Activated CD8-positive, alpha-beta T cell treated with anti-CD3 and anti-CD28 coated beads for 36 hours (primary cell): ENCODE data around the gene PON1. TPM values are rescaled to one million over a fixed set of nuclear protein-coding genes. Genes with fewer than 3 reads are reported as not detected.

ENCODE experiments used
- ATAC-seq: fragments of 200-7000 bp; cut with Tn5 transposase; one replicate; pipeline ENCODE4 v1.10.0; 2021; ENCODE audit warnings: mild to moderate bottlenecking, moderate library complexity
- CTCF ChIA-PET: fragments of 350-600 bp; sonication (Branson Sonifier 250); formaldehyde crosslinking; loops from one replicate; lab custom pipeline; 2021; ENCODE audit warnings: antibody characterized with exemption; lab: Charles Lee
- POLR2A ChIA-PET: fragments of 350-600 bp; sonication (Branson Sonifier 250); formaldehyde crosslinking; loops from one replicate; lab custom pipeline; 2021; ENCODE audit warnings: antibody characterized with exemption; lab: Charles Lee
- DNase-seq: peaks from one replicate; pipeline ENCODE4 v3.0.0-alpha.2; 2020
- H3K27ac Mint-ChIP-seq: one replicate; pipeline ENCODE4 v1.8.0; 2021; ENCODE audit warnings: mild to moderate bottlenecking, mixed read lengths
- H3K27me3 Mint-ChIP-seq: one replicate; pipeline ENCODE4 v1.8.0; 2021; ENCODE audit warnings: mixed read lengths
- H3K36me3 Mint-ChIP-seq: one replicate; pipeline ENCODE4 v1.8.0; 2021; ENCODE audit warnings: low read depth, mixed read lengths
- H3K4me1 Mint-ChIP-seq: one replicate; pipeline ENCODE4 v1.8.0; 2021; ENCODE audit warnings: low read depth, mixed read lengths
- H3K4me3 Mint-ChIP-seq: one replicate; pipeline ENCODE4 v1.8.0; 2021; ENCODE audit warnings: mild to moderate bottlenecking, moderate library complexity, mixed read lengths
- H3K9me3 Mint-ChIP-seq: one replicate; pipeline ENCODE4 v1.8.0; 2021; ENCODE audit warnings: mixed read lengths
- intact Hi-C: fragments of 100-400 bp; cut with micrococcal nuclease; formaldehyde crosslinking; loops from one replicate; pipeline ENCODE4 v1.10.0; 2022
- total RNA-seq, 2 experiments: library from RNA; stranded (reverse); gene quantifications; one replicate each; pipeline ENCODE4 v1.2.3, GENCODE V29; 2021
- TF ChIP-seq, protein P1 (sequence below): fragments of 200-600 bp; IDR thresholded peaks from one replicate; pipeline ENCODE4 v1.8.0; 2022; ENCODE audit warnings: antibody characterized with exemption, mild to moderate bottlenecking

Gene PON1
- total RNA-seq, 2 experiments from 2014 or later: not detected

DNA sequence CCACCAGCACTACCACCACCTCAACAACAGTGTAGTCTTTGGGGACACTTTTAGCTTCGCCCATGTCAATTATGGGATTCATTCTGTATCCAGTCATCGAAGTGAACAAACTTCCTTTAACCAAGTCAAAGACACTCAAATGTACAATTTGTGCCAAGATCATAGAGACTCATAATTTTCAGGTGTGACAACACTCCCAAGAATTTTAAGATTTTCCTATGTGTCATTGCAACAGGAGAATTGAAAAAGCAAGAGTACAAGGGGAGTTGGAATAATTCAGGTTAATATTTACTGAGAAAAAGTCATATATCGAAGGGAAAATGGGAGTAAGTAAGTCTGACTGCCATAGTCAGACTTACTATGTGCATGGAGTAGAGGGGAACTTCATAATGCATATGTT lies 26.2 kb downstream of the PON1 start:
- Mint-ChIP-seq H3K27me3 (peaks cover 17% of the 10 kb centered on the region), H3K36me3 (no peaks in the 10 kb centered on the region), H3K27ac (no peak overlapping the region), H3K4me1 (no peaks in the 10 kb centered on the region), H3K9me3 (no peaks in the 10 kb centered on the region), H3K4me3 (no peak overlapping the region)
- ChIA-PET POLR2A (no interaction called here), CTCF (no interaction called here)
- TF ChIP-seq, protein P1, sequence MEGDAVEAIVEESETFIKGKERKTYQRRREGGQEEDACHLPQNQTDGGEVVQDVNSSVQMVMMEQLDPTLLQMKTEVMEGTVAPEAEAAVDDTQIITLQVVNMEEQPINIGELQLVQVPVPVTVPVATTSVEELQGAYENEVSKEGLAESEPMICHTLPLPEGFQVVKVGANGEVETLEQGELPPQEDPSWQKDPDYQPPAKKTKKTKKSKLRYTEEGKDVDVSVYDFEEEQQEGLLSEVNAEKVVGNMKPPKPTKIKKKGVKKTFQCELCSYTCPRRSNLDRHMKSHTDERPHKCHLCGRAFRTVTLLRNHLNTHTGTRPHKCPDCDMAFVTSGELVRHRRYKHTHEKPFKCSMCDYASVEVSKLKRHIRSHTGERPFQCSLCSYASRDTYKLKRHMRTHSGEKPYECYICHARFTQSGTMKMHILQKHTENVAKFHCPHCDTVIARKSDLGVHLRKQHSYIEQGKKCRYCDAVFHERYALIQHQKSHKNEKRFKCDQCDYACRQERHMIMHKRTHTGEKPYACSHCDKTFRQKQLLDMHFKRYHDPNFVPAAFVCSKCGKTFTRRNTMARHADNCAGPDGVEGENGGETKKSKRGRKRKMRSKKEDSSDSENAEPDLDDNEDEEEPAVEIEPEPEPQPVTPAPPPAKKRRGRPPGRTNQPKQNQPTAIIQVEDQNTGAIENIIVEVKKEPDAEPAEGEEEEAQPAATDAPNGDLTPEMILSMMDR: no peak
- no peak for DNase-seq
- no peak for ATAC-seq
- intact Hi-C loops: no loop called here

- no peak for ATAC-seq
- Mint-ChIP-seq H3K4me3 (no peak overlapping the region), H3K36me3 (no peaks in the 10 kb centered on the region), H3K9me3 (no peaks in the 10 kb centered on the region), H3K4me1 (no peaks in the 10 kb centered on the region), H3K27ac (no peak overlapping the region), H3K27me3 (peaks cover 16% of the 10 kb centered on the region)
- TF ChIP-seq, protein P1: no peak
- ChIA-PET POLR2A (no interaction called here), CTCF (no interaction called here)
- intact Hi-C loops: no loop called here
- DNase-seq: no peak
These were observed 27.3 kb downstream of the PON1 start for GRCh38 chr7:95297041-95297440.

DNA sequence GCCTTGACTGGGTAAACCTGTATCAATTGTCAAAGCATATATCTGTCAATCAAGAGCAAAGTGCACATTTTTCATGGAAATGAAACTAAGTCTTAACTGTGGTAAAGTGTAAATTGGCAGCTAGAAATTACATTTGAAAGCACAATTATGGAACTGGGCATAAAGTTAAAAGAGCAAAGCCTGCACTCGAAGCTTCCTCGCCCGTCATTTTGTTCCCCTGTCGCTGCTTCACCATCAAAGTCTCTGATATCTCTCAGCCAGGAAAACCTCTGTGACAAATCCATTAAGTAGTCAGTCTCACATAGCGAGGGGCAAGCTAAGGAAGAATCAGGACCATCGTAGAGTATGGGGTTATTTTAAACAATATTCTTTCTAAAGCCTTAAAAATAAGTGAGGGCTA lies 27.9 kb downstream of the PON1 start:
- H3K4me3 Mint-ChIP-seq: no peak overlapping the region
- peaks cover 16% of the 10 kb centered on the region for H3K27me3 Mint-ChIP-seq
- POLR2A ChIA-PET: no interaction called here
- H3K36me3 Mint-ChIP-seq: no peaks in the 10 kb centered on the region
- H3K27ac Mint-ChIP-seq: no peak overlapping the region
- DNase-seq (no peak), ATAC-seq (no peak)
- no peaks in the 10 kb centered on the region for H3K4me1 Mint-ChIP-seq
- CTCF ChIA-PET: no interaction called here
- intact Hi-C loops: no loop called here
- H3K9me3 Mint-ChIP-seq: no peaks in the 10 kb centered on the region
- TF ChIP-seq, protein P1: no peak

- POLR2A ChIA-PET: no interaction called here
- Mint-ChIP-seq H3K27me3 (peaks cover 13% of the 10 kb centered on the region), H3K4me3 (no peak overlapping the region), H3K4me1 (no peaks in the 10 kb centered on the region), H3K27ac (no peak overlapping the region), H3K9me3 (no peaks in the 10 kb centered on the region), H3K36me3 (no peaks in the 10 kb centered on the region)
- DNase-seq: no peak
- CTCF ChIA-PET: no interaction called here
- no peak for ATAC-seq
- TF ChIP-seq, protein P1: no peak
- intact Hi-C loops: no loop called here
These were observed 28.9 kb downstream of the PON1 start for GRCh38 chr7:95295397-95295796.

DNA sequence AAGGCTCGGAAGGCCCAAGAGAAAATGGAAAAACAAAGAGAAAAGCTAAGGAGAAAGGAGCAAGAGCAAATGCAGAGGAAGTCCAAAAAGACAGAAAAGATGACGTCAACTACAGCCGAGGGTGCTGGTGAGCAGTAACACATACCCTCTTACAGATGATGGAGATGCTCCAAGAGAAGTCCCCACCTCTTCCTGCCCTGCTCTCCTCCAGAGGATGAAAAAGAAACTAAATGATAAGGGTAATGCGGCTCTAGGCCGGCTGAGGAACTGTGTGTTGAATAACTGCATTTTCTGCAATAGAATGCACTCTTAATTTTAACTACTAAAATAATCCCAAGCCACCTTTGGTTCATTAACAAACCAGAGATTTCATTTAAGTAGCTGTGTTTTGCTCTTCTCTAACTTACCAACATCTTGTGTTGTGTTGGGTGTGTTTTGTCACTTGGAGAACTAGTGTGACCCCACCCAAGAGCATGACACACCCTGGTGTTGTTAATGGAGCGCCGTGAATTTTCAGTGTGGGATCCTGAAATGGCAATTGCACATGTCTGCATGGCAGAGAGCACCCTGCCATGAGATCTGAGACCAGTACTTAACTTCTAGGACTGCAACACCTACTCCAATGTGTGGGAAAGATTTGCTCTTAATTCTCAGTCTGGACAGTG lies 34.0 kb downstream of the PON1 start:
- H3K27ac Mint-ChIP-seq: no peak overlapping the region
- POLR2A ChIA-PET: no interaction called here
- intact Hi-C loops: no loop called here
- CTCF ChIA-PET: no interaction called here
- peaks cover 7% of the 10 kb centered on the region for H3K27me3 Mint-ChIP-seq
- DNase-seq (no peak), ATAC-seq (no peak)
- H3K9me3 Mint-ChIP-seq: no peaks in the 10 kb centered on the region
- no peaks in the 10 kb centered on the region for H3K36me3 Mint-ChIP-seq
- no peak overlapping the region for H3K4me3 Mint-ChIP-seq
- no peaks in the 10 kb centered on the region for H3K4me1 Mint-ChIP-seq
- TF ChIP-seq, protein P1: no peak
